HepG2 (cell line): Measurements from ENCODE around the gene SNN. TPM values are rescaled to one million over a fixed set of nuclear protein-coding genes. Genes with fewer than 3 reads are reported as not detected.

ENCODE experiments used
- ATAC-seq: fragments of 200-7000 bp; cut with Tn5 transposase; 3 replicates; pipeline ENCODE4 v1.9.1; 2020; ENCODE audit warnings: mild to moderate bottlenecking, moderate library complexity
- BruUV-seq: library from RNA; stranded (reverse); fragments of 400-500 nt; replicated peaks from 2 replicates; lab custom pipeline; 2021; lab: Mats Ljungman, UMichigan
- CTCF ChIA-PET: fragments of 300-600 bp; formaldehyde crosslinking; extraction: SDS; loops from one replicate; lab custom pipeline; 2021; ENCODE audit warnings: low total read pairs, inconsistent platforms, low intra/inter-chr PET ratio; lab: Yijun Ruan, JAX
- POLR2A ChIA-PET: fragments of 350-600 bp; sonication (Branson Sonifier 250); formaldehyde crosslinking; loops from one replicate; lab custom pipeline; 2020; ENCODE audit warnings: antibody characterized with exemption, inconsistent platforms; lab: Yijun Ruan, JAX
- DNase-seq: peaks from one replicate; pipeline ENCODE4 v3.0.0-alpha.2; 2015; ENCODE audit warnings: low spot score
- FAIRE-seq: peaks from 3 replicates; lab custom pipeline; 2011; peaks lifted over from hg19 to GRCh38; lab: Jason Lieb, UNC
- H2AFZ ChIP-seq: one replicate; pipeline ENCODE4 v1.6.1; 2011; ENCODE audit warnings: low read length, inconsistent platforms
- H3K27ac ChIP-seq: fragments of 300-600 bp; 3 replicates; pipeline ENCODE4 v1.8.0; 2011; ENCODE audit warnings: mixed run types, mild to moderate bottlenecking, mixed read lengths, low read length, inconsistent platforms; ENCODE audit not compliant: insufficient read depth; ENCODE audit errors: extremely low read length
- H3K27me3 ChIP-seq, 2 experiments: fragments of 200-600 bp in 1 of 2; 2 replicates in 1 of 2; 3 replicates in 1 of 2; pipeline versions ENCODE4 v1.6.0 to v1.8.0; 2011; ENCODE audit warnings: low read length in 2 of 2, mild to moderate bottlenecking in 2 of 2, moderate library complexity in 2 of 2, inconsistent platforms in 1 of 2; ENCODE audit not compliant: insufficient read depth in 2 of 2, control insufficient read depth in 1 of 2
- H3K36me3 ChIP-seq, 2 experiments: fragments of 200-600 bp in 1 of 2; replicated peaks in 1 of 2; 2 replicates in 1 of 2; 3 replicates in 1 of 2; pipeline versions ENCODE4 v1.5.1 to v1.8.0; 2011; ENCODE audit warnings: low read length in 2 of 2, inconsistent platforms in 1 of 2; ENCODE audit not compliant: insufficient read depth in 2 of 2, control insufficient read depth in 1 of 2
- H3K4me1 ChIP-seq: 2 replicates; pipeline ENCODE4 v1.5.1; 2012; ENCODE audit warnings: low read length, inconsistent platforms; ENCODE audit not compliant: insufficient read depth
- H3K4me2 ChIP-seq: 2 replicates; pipeline ENCODE4 v1.6.0; 2011; ENCODE audit warnings: low read depth, low read length, inconsistent platforms
- H3K4me3 ChIP-seq, 3 experiments: fragments of 200-600 bp in 1 of 3; sonication (generic), shearing (Covaris generic) in 1 of 3; replicated peaks in 1 of 3; 2 replicates each; pipeline ENCODE4 v1.5.1; 2011 to 2016; ENCODE audit warnings: low read length in 3 of 3, inconsistent platforms in 2 of 3, low read depth in 2 of 3, mild to moderate bottlenecking in 2 of 3, control low read depth in 1 of 3, mixed read lengths in 1 of 3; ENCODE audit not compliant: insufficient read depth in 1 of 3
- H3K79me2 ChIP-seq: one replicate; pipeline ENCODE4 v1.6.1; 2011; ENCODE audit warnings: low read length, inconsistent platforms; ENCODE audit not compliant: insufficient read depth
- H3K9ac ChIP-seq: 2 replicates; pipeline ENCODE4 v1.6.0; 2011; ENCODE audit warnings: mild to moderate bottlenecking, low read depth, low read length, inconsistent platforms; ENCODE audit not compliant: insufficient read depth
- H3K9me3 ChIP-seq: 2 replicates; pipeline ENCODE4 v1.5.1; 2012; ENCODE audit warnings: mild to moderate bottlenecking, low read length
- H4K20me1 ChIP-seq: 2 replicates; pipeline ENCODE4 v1.6.0; 2011; ENCODE audit warnings: inconsistent platforms, mild to moderate bottlenecking, low read length, moderate library complexity; ENCODE audit not compliant: insufficient read depth
- ATF4 ChIP-seq, 2 experiments: fragments of 450-650 bp in 1 of 2; sonication (generic) in 1 of 2; formaldehyde crosslinking; IDR thresholded peaks; 2 replicates each; pipeline versions ENCODE4 v1.5.0 to v1.8.0; 2020 to 2022; ENCODE audit warnings: mild to moderate bottlenecking in 1 of 2, missing genetic modification reagents in 1 of 2
- BHLHE40 ChIP-seq: IDR thresholded peaks from 2 replicates; pipeline ENCODE4 v1.6.1; 2011; ENCODE audit warnings: low read length, improper control_type of control experiment
- CBX1 ChIP-seq: IDR thresholded peaks from one replicate; pipeline ENCODE4 v1.6.1; 2016; ENCODE audit warnings: antibody characterized with exemption, low read depth
- GATAD2A ChIP-seq: IDR thresholded peaks from 2 replicates; pipeline ENCODE4 v1.6.1; 2016
- RXRB ChIP-seq: IDR thresholded peaks from 2 replicates; pipeline ENCODE4 v1.6.1; 2016; ENCODE audit warnings: borderline replicate concordance, missing genetic modification reagents, missing compliant biosample characterization
- SOX6 ChIP-seq, 2 experiments: fragments of 450-650 bp in 1 of 2; sonication (generic) in 1 of 2; formaldehyde crosslinking in 1 of 2; IDR thresholded peaks; 2 replicates each; pipeline versions ENCODE4 v1.4.0 to v1.6.1; 2017 to 2020; ENCODE audit warnings: antibody characterized with exemption in 1 of 2, mild to moderate bottlenecking in 1 of 2, missing genetic modification reagents in 1 of 2
- ZFP91 ChIP-seq: sonication (generic); formaldehyde crosslinking; IDR thresholded peaks from 2 replicates; pipeline ENCODE4 v1.9.0; 2022; ENCODE audit warnings: missing genetic modification reagents, mild to moderate bottlenecking, borderline replicate concordance
- ZNF737 ChIP-seq: sonication (generic); formaldehyde crosslinking; IDR thresholded peaks from 2 replicates; pipeline ENCODE4 v1.5.0; 2020; ENCODE audit warnings: missing genetic modification reagents, mild to moderate bottlenecking, borderline replicate concordance
- ZNF891 ChIP-seq: sonication (generic); formaldehyde crosslinking; IDR thresholded peaks from 2 replicates; pipeline ENCODE4 v1.5.0; 2020; ENCODE audit warnings: mild to moderate bottlenecking, missing genetic modification reagents
- WGBS: methylation state at CpG from one replicate; pipeline ENCODE4 v1.1.6; 2017; ENCODE audit warnings: low lambda C conversion rate; 5-methylcytosine and 5-hydroxymethylcytosine counted together
- in situ Hi-C: cut with HindIII; loops from 2 replicates; pipeline ENCODE4 v1.10.0; 2017; ENCODE audit warnings: low pct_unique_long_range_greater_than_20kb; ENCODE audit not compliant: extremely low pct_ligation_motif_present
- intact Hi-C: fragments of 100-400 bp; cut with micrococcal nuclease; formaldehyde crosslinking; loops from one replicate; pipeline ENCODE4 v1.10.0; 2022; ENCODE audit not compliant: unreplicated experiment
- polyA plus RNA-seq, 8 experiments: library from polyadenylated mRNA; depleted of rRNA in 3 of 8; stranded (reverse) in 7 of 8; unstranded in 1 of 8; fragments of >200 nt; fragmentation: Illumina TruSeq in 4 of 8; extraction: Trizol in 4 of 8; gene quantifications; 2 replicates each; pipeline versions ENCODE4 v1.2.1 to v1.2.3, GENCODE V29; 2011 to 2016; ENCODE audit warnings: low read depth in 4 of 8, missing spikeins in 1 of 8, mixed read lengths in 1 of 8; ENCODE audit not compliant: insufficient read depth in 1 of 8
- total RNA-seq, 5 experiments: library from RNA; depleted of rRNA; stranded (reverse); fragments of >200 nt; fragmentation: Illumina TruSeq; extraction: Trizol; gene quantifications; 2 replicates each; pipeline ENCODE4 v1.2.3, GENCODE V29; 2016; ENCODE audit warnings: low read depth in 1 of 5
- TF ChIP-seq, protein P1 (sequence below): sonication (generic); formaldehyde crosslinking; IDR thresholded peaks from 2 replicates; pipeline ENCODE4 v1.8.1; 2023; ENCODE audit warnings: mild to moderate bottlenecking, moderate library complexity, missing genetic modification reagents

SNN gene
- total and polyA plus RNA-seq, 2 of the 13 experiments (the other 11 are each of a cell fraction or from before 2014, with no cell fraction given), result 5.2 to 8.4 TPM

GRCh38 chr16:11637320-11637719 is 30.9 kb upstream of the SNN start:
- Histone ChIP-seq H3K79me2 (no peaks in the 10 kb centered on the region), H4K20me1 (no peaks in the 10 kb centered on the region)
- no peak for TF ChIP-seq RXRB
- no peak for TF ChIP-seq ZFP91 (CRISPR knock-in tag)
- peak in 1 of 2 experiments; percentile 63; a peak in 1 of 4 replicates for TF ChIP-seq ATF4 (CRISPR knock-in tag; IDR thresholded peaks at IDR 0.05)
- TF ChIP-seq BHLHE40, result peak; percentile 54
- TF ChIP-seq ZNF891 (CRISPR knock-in tag), result 0 out of 2 replicates have a peak, but pooled peaks have one; percentile 18
- 0 out of 2 replicates have a peak, but pooled peaks have one; percentile 44 for TF ChIP-seq ZNF737 (CRISPR knock-in tag)
- TF ChIP-seq, protein P1, sequence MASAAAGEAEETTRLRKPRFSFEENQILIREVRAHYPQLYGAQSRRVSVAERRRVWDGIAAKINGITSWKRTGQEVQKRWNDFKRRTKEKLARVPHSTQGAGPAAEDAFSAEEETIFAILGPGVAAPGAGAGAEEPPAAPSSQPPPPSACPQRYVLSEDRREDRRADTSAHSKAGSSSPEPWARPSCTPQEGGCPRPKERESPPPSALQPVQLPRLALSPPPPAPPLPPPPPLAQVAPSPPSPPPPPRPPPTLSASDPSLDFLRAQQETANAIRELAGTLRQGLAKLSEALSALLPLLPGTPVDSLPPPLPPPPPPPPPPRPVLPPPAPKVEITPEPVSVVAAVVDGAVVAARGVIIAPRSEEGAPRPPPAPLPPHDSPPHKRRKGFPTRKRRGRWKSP (CRISPR knock-in tag), result 0 out of 2 replicates have a peak, but pooled peaks have one; percentile 12
- peak; percentile 23; the same call in 1 of the 2 replicates for TF ChIP-seq GATAD2A (CRISPR knock-in tag)
- no peak for TF ChIP-seq CBX1
- no peak for TF ChIP-seq SOX6 (IDR thresholded peaks at IDR 0.05)
- TF ChIP-seq SOX6 (CRISPR knock-in tag; IDR thresholded peaks at IDR 0.05), result 0 out of 2 replicates have a peak, but pooled peaks have one; percentile 20
- TF ChIP-seq, all 625 proteins: peak for 7
- intact Hi-C loops (no loop called here), in situ Hi-C loops (no loop called here)
- no TSS peak for BruUV-seq
- Histone ChIP-seq H3K9ac (no peak overlapping the region), H3K4me2 (no peak overlapping the region), H3K4me3 (no peak overlapping the region), H3K27me3 (peaks cover 0 to 13% of the 10 kb centered on the region in 2 experiments; a peak in 2 of 5 replicates), H3K36me3 (no peaks in the 10 kb centered on the region), H3K9me3 (no peaks in the 10 kb centered on the region), H3K27ac (no peak overlapping the region), H3K4me1 (peaks cover 44% of the 10 kb centered on the region), H2AFZ (no peak overlapping the region)
- POLR2A ChIA-PET, result interaction anchor here (0.5 kb wide), 1 partner anchor 365 kb away, joined by 3 read pairs; no protein-coding TSS in a partner anchor
- CTCF ChIA-PET, result no interaction called here
- no peak for DNase-seq
- FAIRE-seq, result no peak
- WGBS, result 22% methylated on average over 5 of the region's 5 CpGs
- ATAC-seq, result no peak
